Measurements from ENCODE around the gene MINDY4B. TPM values are rescaled to one million over a fixed set of nuclear protein-coding genes. Genes with fewer than 3 reads are reported as not detected.

Gene MINDY4B
- total RNA-seq, 2 experiments from 2014 or later, result not detected

- H3K4me3 Mint-ChIP-seq, result no peak overlapping the region
- no peaks in the 10 kb centered on the region for H3K36me3 Mint-ChIP-seq
- no peaks in the 10 kb centered on the region for H3K9me3 Mint-ChIP-seq (ENCODE audit: low read depth)
- no peak overlapping the region for H3K27ac Mint-ChIP-seq
- DNase-seq (no peak), ATAC-seq (no peak)
- CTCF ChIA-PET, result interaction anchor here (1.1 kb wide), 1 partner anchor 48 kb away, joined by 3 read pairs; no protein-coding TSS in a partner anchor
- H3K27me3 Mint-ChIP-seq, result peaks cover 8% of the 10 kb centered on the region
- H3K4me1 Mint-ChIP-seq, result peaks cover 2% of the 10 kb centered on the region
These were observed 78.6 kb downstream of the MINDY4B start for GRCh38 chr3:150826466-150827282.

GRCh38 chr3:150825916-150826377 is 79.3 kb downstream of the MINDY4B start:
- ATAC-seq (no peak), DNase-seq (no peak)
- no peaks in the 10 kb centered on the region for H3K9me3 Mint-ChIP-seq (ENCODE audit: low read depth)
- no peaks in the 10 kb centered on the region for H3K36me3 Mint-ChIP-seq
- peaks cover 2% of the 10 kb centered on the region for H3K4me1 Mint-ChIP-seq
- peaks cover 8% of the 10 kb centered on the region for H3K27me3 Mint-ChIP-seq
- CTCF ChIA-PET, result interaction anchor here (1.1 kb wide), 1 partner anchor 49 kb away, joined by 3 read pairs; no protein-coding TSS in a partner anchor
- no peak overlapping the region for H3K27ac Mint-ChIP-seq
- no peak overlapping the region for H3K4me3 Mint-ChIP-seq

- no peaks in the 10 kb centered on the region for H3K36me3 Mint-ChIP-seq
- ATAC-seq (no peak), DNase-seq (no peak)
- peaks cover 2% of the 10 kb centered on the region for H3K4me1 Mint-ChIP-seq
- peaks cover 8% of the 10 kb centered on the region for H3K27me3 Mint-ChIP-seq
- no peaks in the 10 kb centered on the region for H3K9me3 Mint-ChIP-seq (ENCODE audit: low read depth)
- no peak overlapping the region for H3K27ac Mint-ChIP-seq
- no peak overlapping the region for H3K4me3 Mint-ChIP-seq
- CTCF ChIA-PET, result interaction anchor here (1.1 kb wide), 1 partner anchor 50 kb away, joined by 3 read pairs; no protein-coding TSS in a partner anchor
These were observed 79.9 kb downstream of the MINDY4B start for GRCh38 chr3:150825192-150825915.

GRCh38 chr3:150823277-150823676 is 82.0 kb downstream of the MINDY4B start:
- H3K27me3 Mint-ChIP-seq, result peaks cover 4% of the 10 kb centered on the region
- no peak overlapping the region for H3K4me3 Mint-ChIP-seq
- no peak for ATAC-seq
- H3K27ac Mint-ChIP-seq, result no peak overlapping the region
- no peak for DNase-seq
- CTCF ChIA-PET, result no interaction called here
- H3K36me3 Mint-ChIP-seq, result no peaks in the 10 kb centered on the region
- H3K9me3 Mint-ChIP-seq (ENCODE audit: low read depth), result no peaks in the 10 kb centered on the region
- peaks cover 2% of the 10 kb centered on the region for H3K4me1 Mint-ChIP-seq

GRCh38 chr3:150822636-150823035 is 82.6 kb downstream of the MINDY4B start:
- H3K4me1 Mint-ChIP-seq, result no peaks in the 10 kb centered on the region
- H3K27me3 Mint-ChIP-seq, result no peaks in the 10 kb centered on the region
- no peaks in the 10 kb centered on the region for H3K36me3 Mint-ChIP-seq
- CTCF ChIA-PET, result no interaction called here
- DNase-seq (no peak), ATAC-seq (no peak)
- H3K4me3 Mint-ChIP-seq, result no peak overlapping the region
- no peak overlapping the region for H3K27ac Mint-ChIP-seq
- H3K9me3 Mint-ChIP-seq (ENCODE audit: low read depth), result no peaks in the 10 kb centered on the region

Other genes starting within 250 kb of the MINDY4B start
- not detected for gene ERICH6, start 201.5 kb downstream of the MINDY4B start, total RNA-seq
- 10 to 100 TPM; 34.7 to 54.2 TPM for gene SIAH2, start 142.3 kb downstream of the MINDY4B start, total RNA-seq
- gene CLRN1, start 67.3 kb upstream of the MINDY4B start, total RNA-seq, result not detected
- 1 to 10 TPM; 2.2 to 3.2 TPM for gene MED12L, start 180.2 kb upstream of the MINDY4B start, total RNA-seq